ENCODE measurements around the gene MLLT3.

MLLT3 gene

GRCh38 chr9:20504930-20505329, 117.4 kb downstream of the MLLT3 start:
- TF ChIP-seq, protein P1, sequence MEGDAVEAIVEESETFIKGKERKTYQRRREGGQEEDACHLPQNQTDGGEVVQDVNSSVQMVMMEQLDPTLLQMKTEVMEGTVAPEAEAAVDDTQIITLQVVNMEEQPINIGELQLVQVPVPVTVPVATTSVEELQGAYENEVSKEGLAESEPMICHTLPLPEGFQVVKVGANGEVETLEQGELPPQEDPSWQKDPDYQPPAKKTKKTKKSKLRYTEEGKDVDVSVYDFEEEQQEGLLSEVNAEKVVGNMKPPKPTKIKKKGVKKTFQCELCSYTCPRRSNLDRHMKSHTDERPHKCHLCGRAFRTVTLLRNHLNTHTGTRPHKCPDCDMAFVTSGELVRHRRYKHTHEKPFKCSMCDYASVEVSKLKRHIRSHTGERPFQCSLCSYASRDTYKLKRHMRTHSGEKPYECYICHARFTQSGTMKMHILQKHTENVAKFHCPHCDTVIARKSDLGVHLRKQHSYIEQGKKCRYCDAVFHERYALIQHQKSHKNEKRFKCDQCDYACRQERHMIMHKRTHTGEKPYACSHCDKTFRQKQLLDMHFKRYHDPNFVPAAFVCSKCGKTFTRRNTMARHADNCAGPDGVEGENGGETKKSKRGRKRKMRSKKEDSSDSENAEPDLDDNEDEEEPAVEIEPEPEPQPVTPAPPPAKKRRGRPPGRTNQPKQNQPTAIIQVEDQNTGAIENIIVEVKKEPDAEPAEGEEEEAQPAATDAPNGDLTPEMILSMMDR (conservative IDR thresholded peaks at IDR 0.05; ENCODE audit: low read depth, low read length) = no peak
- H3K79me2 ChIP-seq (ENCODE audit: insufficient read depth, low read depth) = no peaks in the 10 kb centered on the region

GRCh38 chr9:20500101-20500500, 122.2 kb downstream of the MLLT3 start:
- Histone ChIP-seq H3K79me2 (ENCODE audit: insufficient read depth, low read depth) (no peaks in the 10 kb centered on the region), H3K27me3 (ENCODE audit: insufficient read depth, low read depth) (no peaks in the 10 kb centered on the region), H3K36me3 (ENCODE audit: insufficient read depth) (no peaks in the 10 kb centered on the region), H3K27ac (no peak overlapping the region), H3K4me2 (no peak overlapping the region), H3K4me3 (IDR thresholded peaks at IDR 0.05; ENCODE audit: insufficient read depth, low read depth, low read length) (no peak overlapping the region), H4K20me1 (ENCODE audit: insufficient read depth) (no peaks in the 10 kb centered on the region), H3K9ac (no peak overlapping the region), H3K4me1 (ENCODE audit: low read depth, poor library complexity, severe bottlenecking) (no peaks in the 10 kb centered on the region), H2AFZ (ENCODE audit: low read depth) (no peak overlapping the region)
- TF ChIP-seq, protein P1 (conservative IDR thresholded peaks at IDR 0.05; ENCODE audit: low read depth, low read length) = no peak

More at GRCh38 chr9:20504930-20505329, 117.4 kb downstream of the MLLT3 start:
- Histone ChIP-seq H2AFZ (ENCODE audit: low read depth) (no peak overlapping the region), H3K4me1 (ENCODE audit: low read depth, poor library complexity, severe bottlenecking) (no peaks in the 10 kb centered on the region), H3K9ac (no peak overlapping the region), H3K27ac (no peak overlapping the region), H3K27me3 (ENCODE audit: insufficient read depth, low read depth) (no peaks in the 10 kb centered on the region), H3K4me2 (no peak overlapping the region), H3K4me3 (IDR thresholded peaks at IDR 0.05; ENCODE audit: insufficient read depth, low read depth, low read length) (no peak overlapping the region), H3K36me3 (ENCODE audit: insufficient read depth) (no peaks in the 10 kb centered on the region), H4K20me1 (ENCODE audit: insufficient read depth) (no peaks in the 10 kb centered on the region)

GRCh38 chr9:20499013-20499412, 123.3 kb downstream of the MLLT3 start:
- no peak overlapping the region for H3K27ac ChIP-seq
- H3K4me3 ChIP-seq (IDR thresholded peaks at IDR 0.05; ENCODE audit: insufficient read depth, low read depth, low read length) = no peak overlapping the region
- H2AFZ ChIP-seq (ENCODE audit: low read depth) = no peak overlapping the region
- no peak overlapping the region for H3K4me2 ChIP-seq
- H3K9ac ChIP-seq = no peak overlapping the region
- H3K27me3 ChIP-seq (ENCODE audit: insufficient read depth, low read depth) = no peaks in the 10 kb centered on the region
- H3K4me1 ChIP-seq (ENCODE audit: low read depth, poor library complexity, severe bottlenecking) = no peaks in the 10 kb centered on the region
- no peaks in the 10 kb centered on the region for H3K36me3 ChIP-seq (ENCODE audit: insufficient read depth)
- no peaks in the 10 kb centered on the region for H4K20me1 ChIP-seq (ENCODE audit: insufficient read depth)
- no peaks in the 10 kb centered on the region for H3K79me2 ChIP-seq (ENCODE audit: insufficient read depth, low read depth)
- TF ChIP-seq, protein P1 (conservative IDR thresholded peaks at IDR 0.05; ENCODE audit: low read depth, low read length) = no peak

DNA sequence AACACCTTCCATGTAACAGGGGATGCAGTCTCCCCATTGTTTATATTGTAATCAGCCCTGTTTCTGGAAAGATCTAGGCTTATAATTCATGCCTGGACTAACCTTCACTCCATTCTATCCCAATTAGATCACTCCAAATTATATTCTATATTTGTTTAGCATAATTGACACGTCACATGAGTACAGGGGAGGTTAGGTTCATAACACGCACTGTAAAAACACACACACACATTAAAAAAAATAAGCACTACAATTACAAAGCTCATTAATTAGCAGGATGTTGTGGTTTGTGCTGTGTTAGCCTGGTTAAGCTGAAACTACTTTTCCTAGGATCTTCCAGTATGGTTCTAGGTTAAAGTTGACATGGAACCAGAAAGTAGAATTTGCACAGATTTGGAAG, 126.0 kb downstream of the MLLT3 start:
- Histone ChIP-seq H3K9ac (no peak overlapping the region), H3K4me3 (IDR thresholded peaks at IDR 0.05; ENCODE audit: insufficient read depth, low read depth, low read length) (no peak overlapping the region), H3K36me3 (ENCODE audit: insufficient read depth) (no peaks in the 10 kb centered on the region), H3K79me2 (ENCODE audit: insufficient read depth, low read depth) (no peaks in the 10 kb centered on the region), H3K27me3 (ENCODE audit: insufficient read depth, low read depth) (no peaks in the 10 kb centered on the region), H3K4me1 (ENCODE audit: low read depth, poor library complexity, severe bottlenecking) (no peaks in the 10 kb centered on the region), H3K4me2 (no peak overlapping the region), H4K20me1 (ENCODE audit: insufficient read depth) (no peaks in the 10 kb centered on the region), H3K27ac (no peak overlapping the region), H2AFZ (ENCODE audit: low read depth) (no peak overlapping the region)
- TF ChIP-seq, protein P1 (conservative IDR thresholded peaks at IDR 0.05; ENCODE audit: low read depth, low read length) = no peak
